SK-N-MC (cell line): Measurements from ENCODE around the gene BCAS1.

Experiments
- EZH2 ChIP-seq: fragments of 200-600 bp; sonication (generic); IDR thresholded peaks from one replicate; pipeline ENCODE4 v1.6.1; 2017; ENCODE audit warnings: antibody characterized with exemption
- POLR2AphosphoS5 ChIP-seq: IDR thresholded peaks from 2 replicates; pipeline ENCODE4 v1.6.1; 2012; ENCODE audit warnings: mild to moderate bottlenecking, low read depth, low read length, borderline replicate concordance

- TF ChIP-seq POLR2AphosphoS5: peak; percentile 45; the same call in 1 of the 2 replicates
- no peak for TF ChIP-seq EZH2
These were observed 170.8 kb downstream of the BCAS1 start for GRCh38 chr20:53899351-53900167.
